Adrenal gland (tissue), 5 donors: ENCODE data around the gene MTMR11.

Experiments
- CTCF ChIP-seq, 6 experiments: fragments of 450-650 bp in 4 of 6; fragments of 200-600 bp in 2 of 6; sonication (generic) in 1 of 6; IDR thresholded peaks; 1 replicate in 5 of 6; 2 replicates in 1 of 6; pipeline versions ENCODE4 v1.5.1 to v1.8.0; 2016 to 2021; ENCODE audit warnings: antibody characterized with exemption in 6 of 6, mild to moderate bottlenecking in 2 of 6, moderate library complexity in 1 of 6
- POLR2A ChIP-seq, 2 donors: fragments of 450-650 bp; IDR thresholded peaks; one replicate each; pipeline ENCODE4 v1.6.1; 2017; ENCODE audit warnings: antibody characterized with exemption in 2 of 2, mild to moderate bottlenecking in 2 of 2, moderate library complexity in 1 of 2
- donor health status: DM: no; HTN: no; CAD: no.

GRCh38 chr1:149916898-149917252 is 19.8 kb downstream of the MTMR11 start:
- TF ChIP-seq CTCF (IDR thresholded peaks at IDR 0.05) (no peak), POLR2A (IDR thresholded peaks at IDR 0.05) (no peak)
